Panc1 (cell line): ENCODE data around the gene CEP164. TPM values are rescaled to one million over a fixed set of nuclear protein-coding genes. Genes with fewer than 3 reads are reported as not detected.

Source experiments
- ATAC-seq: fragments of 200-7000 bp; cut with Tn5 transposase; 2 replicates; pipeline ENCODE4 v1.9.1; 2020; ENCODE audit warnings: mild to moderate bottlenecking, moderate library complexity
- BruUV-seq: library from RNA; stranded (reverse); fragments of 400-500 nt; replicated peaks from 2 replicates; lab custom pipeline; 2021; lab: Mats Ljungman, UMichigan
- CTCF ChIA-PET: fragments of 300-600 bp; sonication (Branson Sonifier 250); formaldehyde crosslinking; loops from one replicate; lab custom pipeline; 2022; ENCODE audit warnings: antibody characterized with exemption; lab: Charles Lee
- POLR2A ChIA-PET: fragments of 300-600 bp; sonication (Branson Sonifier 250); formaldehyde crosslinking; loops from one replicate; lab custom pipeline; 2022; ENCODE audit warnings: antibody characterized with exemption; lab: Charles Lee
- DNase-seq: peaks from one replicate; pipeline ENCODE4 v3.0.0-alpha.2; 2010; ENCODE audit warnings: low read depth, low spot score
- H3K27ac ChIP-seq: 2 replicates; pipeline ENCODE4 v1.5.1; 2011; ENCODE audit warnings: mild to moderate bottlenecking, low read length, inconsistent platforms
- H3K27me3 ChIP-seq: fragments of 200-500 bp; sonication (Bioruptor generic); 2 replicates; pipeline ENCODE4 v1.6.0; 2014; ENCODE audit warnings: low read length, inconsistent platforms; ENCODE audit not compliant: control insufficient read depth, insufficient read depth
- H3K36me3 ChIP-seq: fragments of 200-500 bp; sonication (Bioruptor generic); 2 replicates; pipeline ENCODE4 v1.5.1; 2014; ENCODE audit warnings: inconsistent platforms, mild to moderate bottlenecking, low read length, moderate library complexity; ENCODE audit not compliant: control insufficient read depth, insufficient read depth
- H3K4me1 ChIP-seq: 2 replicates; pipeline ENCODE4 v1.5.1; 2011; ENCODE audit warnings: inconsistent platforms, mild to moderate bottlenecking, low read length, moderate library complexity; ENCODE audit not compliant: control insufficient read depth, insufficient read depth
- H3K4me3 ChIP-seq, 2 experiments: 2 replicates each; pipeline ENCODE4 v1.5.1; 2011 to 2012; ENCODE audit warnings: low read depth in 2 of 2, low read length in 2 of 2, mild to moderate bottlenecking in 2 of 2, inconsistent platforms in 1 of 2, moderate library complexity in 1 of 2
- H3K9me3 ChIP-seq: fragments of 200-500 bp; sonication (Bioruptor generic); 2 replicates; pipeline ENCODE4 v1.5.1; 2014; ENCODE audit warnings: low read depth, mild to moderate bottlenecking, inconsistent platforms, low read length, moderate library complexity; ENCODE audit not compliant: control insufficient read depth, insufficient read depth
- POLR2AphosphoS5 ChIP-seq: IDR thresholded peaks from 2 replicates; pipeline ENCODE4 v1.6.1; 2012; ENCODE audit warnings: mild to moderate bottlenecking, low read depth, low read length, moderate library complexity
- SIN3A ChIP-seq: IDR thresholded peaks from 2 replicates; pipeline ENCODE4 v1.6.1; 2012; ENCODE audit warnings: low read depth, mild to moderate bottlenecking, low read length, moderate library complexity, borderline replicate concordance; ENCODE audit not compliant: insufficient read depth
- TCF7L2 ChIP-seq: IDR thresholded peaks from 2 replicates; pipeline ENCODE4 v1.6.1; 2011; ENCODE audit warnings: mild to moderate bottlenecking, low read depth, low read length, inconsistent platforms
- in situ Hi-C: cut with HindIII; loops from 2 replicates; pipeline ENCODE4 v1.10.0; 2016; ENCODE audit warnings: low sequenced_read_pairs, low pct_unique_long_range_greater_than_20kb
- intact Hi-C: fragments of 100-400 bp; cut with micrococcal nuclease; formaldehyde crosslinking; loops from one replicate; pipeline ENCODE4 v1.10.0; 2022; ENCODE audit not compliant: unreplicated experiment
- total RNA-seq: library from RNA; stranded (reverse); gene quantifications from one replicate; pipeline ENCODE4 v1.2.1, GENCODE V29; 2021; ENCODE audit not compliant: unreplicated experiment
- TF ChIP-seq, protein P1 (sequence below), 2 experiments: IDR thresholded peaks; 2 replicates each; pipeline ENCODE4 v1.6.1; 2011 to 2012; ENCODE audit warnings: low read depth in 2 of 2, control low read depth in 1 of 2, low read length in 1 of 2, mild to moderate bottlenecking in 1 of 2, moderate library complexity in 1 of 2; ENCODE audit not compliant: insufficient read depth in 1 of 2
- TF ChIP-seq, protein P2 (sequence below): fragments of 450-650 bp; IDR thresholded peaks from 2 replicates; pipeline ENCODE4 v1.5.1; 2017; ENCODE audit warnings: mild to moderate bottlenecking

CEP164 gene
- total RNA-seq, 1 experiment from 2014 or later: 75.4 TPM

DNA sequence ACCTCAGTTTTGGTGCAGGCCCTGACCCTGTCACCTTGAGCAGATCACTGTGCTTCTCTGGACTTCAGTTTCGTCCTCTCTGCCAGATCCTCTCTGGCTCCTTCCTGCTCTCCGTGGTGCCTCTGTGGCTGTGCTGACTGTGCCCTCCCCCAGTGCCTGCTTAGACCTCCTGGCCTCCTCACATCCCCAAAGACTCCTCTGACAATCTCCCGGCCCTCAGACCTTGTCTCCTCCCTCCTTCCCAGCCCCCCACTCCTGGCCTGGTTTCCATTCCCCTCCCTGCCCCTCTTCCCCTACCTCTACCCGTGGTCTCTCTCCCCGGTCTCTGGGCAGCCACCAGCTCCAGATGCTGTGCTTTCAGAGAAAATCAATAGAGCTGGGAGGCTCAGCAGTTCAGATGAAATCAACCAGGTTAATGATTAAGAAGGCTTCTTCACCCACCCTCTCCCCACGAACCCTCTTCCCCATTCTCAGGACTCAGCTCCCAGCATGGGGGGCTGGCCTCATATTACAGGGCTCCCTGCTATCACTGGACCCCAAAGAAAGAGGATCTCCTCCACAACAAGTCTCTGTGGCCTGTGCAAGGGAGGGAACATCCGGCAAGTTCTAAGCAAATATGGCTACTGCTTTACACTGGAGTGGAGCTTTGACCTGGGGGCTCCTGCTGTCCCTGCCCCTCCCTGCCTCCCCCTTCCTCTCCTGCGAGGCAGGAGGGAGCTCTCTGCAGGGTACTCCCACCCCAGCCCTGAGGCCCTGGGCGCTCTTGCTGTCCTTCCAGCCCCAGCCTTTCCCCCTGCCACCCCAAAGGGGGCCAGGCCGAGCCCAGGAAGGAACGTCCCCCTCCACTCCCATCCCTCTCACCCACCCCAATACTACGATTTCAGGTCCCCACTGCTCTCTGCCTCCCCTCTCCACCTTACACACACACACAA, 28.0 kb upstream of the CEP164 start:
- no peak for DNase-seq
- BruUV-seq: no TSS peak

DNA sequence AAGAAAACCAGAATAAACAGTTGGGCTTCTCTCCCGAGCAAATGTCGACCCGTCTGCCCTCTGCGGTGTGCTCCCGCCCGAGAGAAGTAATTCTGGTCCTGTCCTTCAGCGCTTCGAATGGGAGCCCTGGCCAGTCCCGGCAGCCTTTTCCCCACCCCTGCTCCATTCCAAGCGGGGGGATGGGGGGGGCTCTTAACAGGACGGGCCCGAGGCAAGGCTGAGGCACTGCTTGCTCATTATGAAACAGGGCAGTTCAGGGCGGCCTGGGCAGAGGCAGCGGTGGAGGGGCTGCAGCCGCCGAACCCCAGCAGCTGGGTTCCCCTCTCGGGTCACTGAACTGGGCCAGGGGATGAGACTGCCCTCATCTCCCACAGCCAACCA, 27.4 kb upstream of the CEP164 start:
- Histone ChIP-seq H3K4me3 (no peak overlapping the region), H3K9me3 (no peaks in the 10 kb centered on the region), H3K4me1 (no peaks in the 10 kb centered on the region), H3K27me3 (no peaks in the 10 kb centered on the region), H3K36me3 (no peaks in the 10 kb centered on the region), H3K27ac (no peak overlapping the region)
- intact Hi-C loops: no loop called here
- DNase-seq (no peak), ATAC-seq (0 out of 2 replicates have a peak, but pooled peaks have one; percentile 28)
- no TSS peak for BruUV-seq
- ChIA-PET POLR2A (no interaction called here), CTCF (no interaction called here)
- in situ Hi-C loops: no loop called here
- TF ChIP-seq POLR2AphosphoS5 (no peak), TCF7L2 (no peak), SIN3A (no peak)
- TF ChIP-seq, protein P1, sequence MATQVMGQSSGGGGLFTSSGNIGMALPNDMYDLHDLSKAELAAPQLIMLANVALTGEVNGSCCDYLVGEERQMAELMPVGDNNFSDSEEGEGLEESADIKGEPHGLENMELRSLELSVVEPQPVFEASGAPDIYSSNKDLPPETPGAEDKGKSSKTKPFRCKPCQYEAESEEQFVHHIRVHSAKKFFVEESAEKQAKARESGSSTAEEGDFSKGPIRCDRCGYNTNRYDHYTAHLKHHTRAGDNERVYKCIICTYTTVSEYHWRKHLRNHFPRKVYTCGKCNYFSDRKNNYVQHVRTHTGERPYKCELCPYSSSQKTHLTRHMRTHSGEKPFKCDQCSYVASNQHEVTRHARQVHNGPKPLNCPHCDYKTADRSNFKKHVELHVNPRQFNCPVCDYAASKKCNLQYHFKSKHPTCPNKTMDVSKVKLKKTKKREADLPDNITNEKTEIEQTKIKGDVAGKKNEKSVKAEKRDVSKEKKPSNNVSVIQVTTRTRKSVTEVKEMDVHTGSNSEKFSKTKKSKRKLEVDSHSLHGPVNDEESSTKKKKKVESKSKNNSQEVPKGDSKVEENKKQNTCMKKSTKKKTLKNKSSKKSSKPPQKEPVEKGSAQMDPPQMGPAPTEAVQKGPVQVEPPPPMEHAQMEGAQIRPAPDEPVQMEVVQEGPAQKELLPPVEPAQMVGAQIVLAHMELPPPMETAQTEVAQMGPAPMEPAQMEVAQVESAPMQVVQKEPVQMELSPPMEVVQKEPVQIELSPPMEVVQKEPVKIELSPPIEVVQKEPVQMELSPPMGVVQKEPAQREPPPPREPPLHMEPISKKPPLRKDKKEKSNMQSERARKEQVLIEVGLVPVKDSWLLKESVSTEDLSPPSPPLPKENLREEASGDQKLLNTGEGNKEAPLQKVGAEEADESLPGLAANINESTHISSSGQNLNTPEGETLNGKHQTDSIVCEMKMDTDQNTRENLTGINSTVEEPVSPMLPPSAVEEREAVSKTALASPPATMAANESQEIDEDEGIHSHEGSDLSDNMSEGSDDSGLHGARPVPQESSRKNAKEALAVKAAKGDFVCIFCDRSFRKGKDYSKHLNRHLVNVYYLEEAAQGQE (IDR thresholded peaks at IDR 0.05; ENCODE audit: insufficient read depth in 1 of 2, low read depth in 2 of 2, low read length in 1 of 2): no peak
- TF ChIP-seq, protein P2, sequence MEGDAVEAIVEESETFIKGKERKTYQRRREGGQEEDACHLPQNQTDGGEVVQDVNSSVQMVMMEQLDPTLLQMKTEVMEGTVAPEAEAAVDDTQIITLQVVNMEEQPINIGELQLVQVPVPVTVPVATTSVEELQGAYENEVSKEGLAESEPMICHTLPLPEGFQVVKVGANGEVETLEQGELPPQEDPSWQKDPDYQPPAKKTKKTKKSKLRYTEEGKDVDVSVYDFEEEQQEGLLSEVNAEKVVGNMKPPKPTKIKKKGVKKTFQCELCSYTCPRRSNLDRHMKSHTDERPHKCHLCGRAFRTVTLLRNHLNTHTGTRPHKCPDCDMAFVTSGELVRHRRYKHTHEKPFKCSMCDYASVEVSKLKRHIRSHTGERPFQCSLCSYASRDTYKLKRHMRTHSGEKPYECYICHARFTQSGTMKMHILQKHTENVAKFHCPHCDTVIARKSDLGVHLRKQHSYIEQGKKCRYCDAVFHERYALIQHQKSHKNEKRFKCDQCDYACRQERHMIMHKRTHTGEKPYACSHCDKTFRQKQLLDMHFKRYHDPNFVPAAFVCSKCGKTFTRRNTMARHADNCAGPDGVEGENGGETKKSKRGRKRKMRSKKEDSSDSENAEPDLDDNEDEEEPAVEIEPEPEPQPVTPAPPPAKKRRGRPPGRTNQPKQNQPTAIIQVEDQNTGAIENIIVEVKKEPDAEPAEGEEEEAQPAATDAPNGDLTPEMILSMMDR: no peak

More for the DNA sequence above, 28.0 kb upstream of the CEP164 start:
- in situ Hi-C loops: no loop called here
- no peaks in the 10 kb centered on the region for H3K9me3 ChIP-seq
- no peaks in the 10 kb centered on the region for H3K27me3 ChIP-seq
- CTCF ChIA-PET: no interaction called here
- H3K4me1 ChIP-seq: no peaks in the 10 kb centered on the region
- H3K4me3 ChIP-seq: no peak overlapping the region
- no peaks in the 10 kb centered on the region for H3K36me3 ChIP-seq
- TF ChIP-seq POLR2AphosphoS5 (no peak), SIN3A (no peak), TCF7L2 (no peak)
- TF ChIP-seq, protein P2: no peak
- TF ChIP-seq, protein P1 (IDR thresholded peaks at IDR 0.05; ENCODE audit: insufficient read depth in 1 of 2, low read depth in 2 of 2, low read length in 1 of 2): no peak
- intact Hi-C loops: no loop called here
- peak; percentile 25; the same call in 1 of the 2 replicates for ATAC-seq
- POLR2A ChIA-PET: no interaction called here
- no peak overlapping the region for H3K27ac ChIP-seq
